HCT116 (cell line): ENCODE data around the gene SMARCD1.

Experiments
- ATF3 ChIP-seq: IDR thresholded peaks from 2 replicates; pipeline ENCODE4 v1.6.1; 2012
- CEBPB ChIP-seq: IDR thresholded peaks from 2 replicates; pipeline ENCODE4 v1.6.1; 2012; ENCODE audit warnings: low read depth
- EGR1 ChIP-seq: IDR thresholded peaks from 2 replicates; pipeline ENCODE4 v1.6.1; 2012; ENCODE audit warnings: low read depth
- EZH2phosphoT487 ChIP-seq: fragments of 200-600 bp; IDR thresholded peaks from 2 replicates; pipeline ENCODE4 v1.6.1; 2018; ENCODE audit warnings: antibody characterized with exemption, borderline replicate concordance
- POLR2A ChIP-seq: IDR thresholded peaks from 2 replicates; pipeline ENCODE4 v1.7.0; 2011; ENCODE audit warnings: borderline replicate concordance; ENCODE audit not compliant: insufficient read depth, insufficient read length; ENCODE audit errors: extremely low read depth
- SP1 ChIP-seq: IDR thresholded peaks from 2 replicates; pipeline ENCODE4 v1.6.1; 2012; ENCODE audit warnings: low read depth
- YY1 ChIP-seq: IDR thresholded peaks from 2 replicates; pipeline ENCODE4 v1.6.1; 2011; ENCODE audit warnings: low read length, low read depth, moderate library complexity, mild to moderate bottlenecking; ENCODE audit not compliant: insufficient replicate concordance; ENCODE audit errors: extremely low read depth
- TF ChIP-seq, protein P1 (sequence below), 3 experiments: fragments of 200-600 bp in 1 of 3; sonication (generic) in 1 of 3; IDR thresholded peaks in 2 of 3; conservative IDR thresholded peaks in 1 of 3; 2 replicates each; pipeline ENCODE4 v1.5.1; 2012 to 2017; ENCODE audit warnings: low read depth in 2 of 3, low read length in 2 of 3, antibody characterized with exemption in 1 of 3, borderline replicate concordance in 1 of 3, control low read depth in 1 of 3, mild to moderate bottlenecking in 1 of 3, mixed read lengths in 1 of 3, mixed run types in 1 of 3, moderate library complexity in 1 of 3; ENCODE audit not compliant: insufficient read depth in 1 of 3
- TF ChIP-seq, protein P2 (sequence below): IDR thresholded peaks from 2 replicates; pipeline ENCODE4 v1.6.1; 2011; ENCODE audit warnings: mild to moderate bottlenecking, low read length, moderate library complexity; ENCODE audit not compliant: insufficient replicate concordance; ENCODE audit errors: extremely low read depth

DNA sequence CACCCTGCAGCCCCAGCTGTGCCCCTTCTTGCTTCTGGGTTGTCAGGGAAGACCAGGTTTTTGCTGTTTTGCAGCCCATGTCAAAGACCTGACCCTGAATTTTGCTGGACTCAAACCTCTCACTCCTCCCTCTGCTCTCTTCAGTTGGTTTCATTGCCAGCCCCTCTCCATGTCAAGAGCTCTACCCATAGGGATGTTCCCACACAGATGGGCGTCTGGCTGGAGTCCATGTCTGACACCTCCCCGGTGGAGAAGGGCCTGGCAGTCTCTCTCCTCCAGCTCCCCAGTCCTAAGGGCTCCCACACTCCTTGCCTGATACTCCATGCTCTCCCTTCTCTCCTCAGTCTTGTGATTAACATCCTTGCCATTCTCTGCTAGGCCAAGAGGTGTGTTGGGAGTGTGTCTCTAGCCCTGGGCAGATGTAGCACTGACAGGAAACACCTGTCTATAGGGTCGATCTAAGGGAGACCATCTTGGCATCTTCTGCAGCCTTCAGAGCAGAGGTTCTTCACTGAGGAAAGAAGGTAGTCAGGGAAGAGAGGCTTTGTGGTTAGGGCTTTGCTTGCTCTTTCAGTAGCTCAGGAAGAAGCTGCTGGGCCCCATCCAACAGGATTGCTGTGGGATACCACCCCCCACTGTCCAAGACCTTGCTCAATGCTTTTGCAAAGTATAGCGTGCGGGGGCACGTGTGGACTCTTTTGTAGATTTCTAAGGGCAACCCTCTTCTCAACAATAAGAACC is 23.0 kb upstream of the SMARCD1 start:
- no peak for TF ChIP-seq SP1
- no peak for TF ChIP-seq CEBPB
- no peak for TF ChIP-seq EGR1
- no peak for TF ChIP-seq POLR2A
- TF ChIP-seq, protein P1, sequence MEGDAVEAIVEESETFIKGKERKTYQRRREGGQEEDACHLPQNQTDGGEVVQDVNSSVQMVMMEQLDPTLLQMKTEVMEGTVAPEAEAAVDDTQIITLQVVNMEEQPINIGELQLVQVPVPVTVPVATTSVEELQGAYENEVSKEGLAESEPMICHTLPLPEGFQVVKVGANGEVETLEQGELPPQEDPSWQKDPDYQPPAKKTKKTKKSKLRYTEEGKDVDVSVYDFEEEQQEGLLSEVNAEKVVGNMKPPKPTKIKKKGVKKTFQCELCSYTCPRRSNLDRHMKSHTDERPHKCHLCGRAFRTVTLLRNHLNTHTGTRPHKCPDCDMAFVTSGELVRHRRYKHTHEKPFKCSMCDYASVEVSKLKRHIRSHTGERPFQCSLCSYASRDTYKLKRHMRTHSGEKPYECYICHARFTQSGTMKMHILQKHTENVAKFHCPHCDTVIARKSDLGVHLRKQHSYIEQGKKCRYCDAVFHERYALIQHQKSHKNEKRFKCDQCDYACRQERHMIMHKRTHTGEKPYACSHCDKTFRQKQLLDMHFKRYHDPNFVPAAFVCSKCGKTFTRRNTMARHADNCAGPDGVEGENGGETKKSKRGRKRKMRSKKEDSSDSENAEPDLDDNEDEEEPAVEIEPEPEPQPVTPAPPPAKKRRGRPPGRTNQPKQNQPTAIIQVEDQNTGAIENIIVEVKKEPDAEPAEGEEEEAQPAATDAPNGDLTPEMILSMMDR (IDR thresholded peaks at IDR 0.05 in 2 of 3, conservative IDR thresholded peaks at IDR 0.05 in 1 of 3; ENCODE audit: borderline replicate concordance in 1 of 3, insufficient read depth in 1 of 3, low read depth in 2 of 3, low read length in 2 of 3): no peak
- TF ChIP-seq EZH2phosphoT487: no peak
- TF ChIP-seq YY1: no peak
- TF ChIP-seq, protein P2, sequence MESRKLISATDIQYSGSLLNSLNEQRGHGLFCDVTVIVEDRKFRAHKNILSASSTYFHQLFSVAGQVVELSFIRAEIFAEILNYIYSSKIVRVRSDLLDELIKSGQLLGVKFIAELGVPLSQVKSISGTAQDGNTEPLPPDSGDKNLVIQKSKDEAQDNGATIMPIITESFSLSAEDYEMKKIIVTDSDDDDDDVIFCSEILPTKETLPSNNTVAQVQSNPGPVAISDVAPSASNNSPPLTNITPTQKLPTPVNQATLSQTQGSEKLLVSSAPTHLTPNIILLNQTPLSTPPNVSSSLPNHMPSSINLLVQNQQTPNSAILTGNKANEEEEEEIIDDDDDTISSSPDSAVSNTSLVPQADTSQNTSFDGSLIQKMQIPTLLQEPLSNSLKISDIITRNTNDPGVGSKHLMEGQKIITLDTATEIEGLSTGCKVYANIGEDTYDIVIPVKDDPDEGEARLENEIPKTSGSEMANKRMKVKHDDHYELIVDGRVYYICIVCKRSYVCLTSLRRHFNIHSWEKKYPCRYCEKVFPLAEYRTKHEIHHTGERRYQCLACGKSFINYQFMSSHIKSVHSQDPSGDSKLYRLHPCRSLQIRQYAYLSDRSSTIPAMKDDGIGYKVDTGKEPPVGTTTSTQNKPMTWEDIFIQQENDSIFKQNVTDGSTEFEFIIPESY: no peak
- no peak for TF ChIP-seq ATF3
